ENCODE results near the gene CMSS1.

DNA sequence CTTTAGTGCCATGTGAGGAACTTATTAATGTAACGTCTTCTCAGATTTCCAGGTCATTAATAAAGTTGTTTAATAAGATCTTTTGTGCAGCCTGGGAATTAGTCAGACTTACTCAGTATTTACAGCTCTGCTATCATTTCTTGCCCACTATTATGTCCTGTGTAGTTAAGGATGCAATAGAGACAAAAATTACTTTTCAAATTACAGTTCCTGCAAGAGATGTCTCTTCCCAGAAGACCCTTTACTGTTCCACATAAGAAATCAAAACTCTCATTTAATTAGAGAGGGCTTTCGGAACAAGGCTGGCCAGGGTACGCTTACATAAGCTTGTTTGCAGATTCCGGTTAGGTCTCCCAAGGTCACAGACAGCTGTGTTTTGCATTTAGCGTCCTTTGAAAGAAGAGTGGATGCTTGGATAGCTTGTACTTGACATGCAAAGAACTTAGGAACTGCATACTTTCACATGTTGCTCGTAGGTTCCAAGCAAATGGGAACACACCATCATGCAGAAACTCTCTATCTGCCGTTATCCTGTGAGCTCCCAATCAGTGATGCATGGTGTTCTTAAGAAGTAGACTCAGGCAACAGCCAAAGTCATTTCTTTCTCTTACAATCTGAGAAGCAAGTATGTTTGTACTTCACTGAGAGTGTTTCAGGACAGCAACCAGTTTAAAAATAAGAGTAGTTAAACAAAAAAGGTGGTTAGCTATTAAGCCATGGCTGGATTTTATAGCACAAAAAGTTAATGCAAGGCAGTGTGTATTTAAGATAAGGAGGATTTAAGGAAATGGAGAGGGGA is 259.3 kb downstream of the CMSS1 start:
- TF ChIP-seq SCRT2 (tag by site-specific recombination; IDR thresholded peaks at IDR 0.05), result no peak
- TF ChIP-seq ZNF350 (tag by site-specific recombination; IDR thresholded peaks at IDR 0.05), result no peak
- TF ChIP-seq, protein P1, sequence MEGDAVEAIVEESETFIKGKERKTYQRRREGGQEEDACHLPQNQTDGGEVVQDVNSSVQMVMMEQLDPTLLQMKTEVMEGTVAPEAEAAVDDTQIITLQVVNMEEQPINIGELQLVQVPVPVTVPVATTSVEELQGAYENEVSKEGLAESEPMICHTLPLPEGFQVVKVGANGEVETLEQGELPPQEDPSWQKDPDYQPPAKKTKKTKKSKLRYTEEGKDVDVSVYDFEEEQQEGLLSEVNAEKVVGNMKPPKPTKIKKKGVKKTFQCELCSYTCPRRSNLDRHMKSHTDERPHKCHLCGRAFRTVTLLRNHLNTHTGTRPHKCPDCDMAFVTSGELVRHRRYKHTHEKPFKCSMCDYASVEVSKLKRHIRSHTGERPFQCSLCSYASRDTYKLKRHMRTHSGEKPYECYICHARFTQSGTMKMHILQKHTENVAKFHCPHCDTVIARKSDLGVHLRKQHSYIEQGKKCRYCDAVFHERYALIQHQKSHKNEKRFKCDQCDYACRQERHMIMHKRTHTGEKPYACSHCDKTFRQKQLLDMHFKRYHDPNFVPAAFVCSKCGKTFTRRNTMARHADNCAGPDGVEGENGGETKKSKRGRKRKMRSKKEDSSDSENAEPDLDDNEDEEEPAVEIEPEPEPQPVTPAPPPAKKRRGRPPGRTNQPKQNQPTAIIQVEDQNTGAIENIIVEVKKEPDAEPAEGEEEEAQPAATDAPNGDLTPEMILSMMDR (tag by site-specific recombination; IDR thresholded peaks at IDR 0.05), result no peak
- no peak for TF ChIP-seq ZNF629 (tag by site-specific recombination; IDR thresholded peaks at IDR 0.05)
- no peak for TF ChIP-seq ZNF837 (tag by site-specific recombination; IDR thresholded peaks at IDR 0.05)
- no peak for TF ChIP-seq ZBTB20 (tag by site-specific recombination; IDR thresholded peaks at IDR 0.05)
- TF ChIP-seq, protein P2, sequence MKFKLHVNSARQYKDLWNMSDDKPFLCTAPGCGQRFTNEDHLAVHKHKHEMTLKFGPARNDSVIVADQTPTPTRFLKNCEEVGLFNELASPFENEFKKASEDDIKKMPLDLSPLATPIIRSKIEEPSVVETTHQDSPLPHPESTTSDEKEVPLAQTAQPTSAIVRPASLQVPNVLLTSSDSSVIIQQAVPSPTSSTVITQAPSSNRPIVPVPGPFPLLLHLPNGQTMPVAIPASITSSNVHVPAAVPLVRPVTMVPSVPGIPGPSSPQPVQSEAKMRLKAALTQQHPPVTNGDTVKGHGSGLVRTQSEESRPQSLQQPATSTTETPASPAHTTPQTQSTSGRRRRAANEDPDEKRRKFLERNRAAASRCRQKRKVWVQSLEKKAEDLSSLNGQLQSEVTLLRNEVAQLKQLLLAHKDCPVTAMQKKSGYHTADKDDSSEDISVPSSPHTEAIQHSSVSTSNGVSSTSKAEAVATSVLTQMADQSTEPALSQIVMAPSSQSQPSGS (tag by site-specific recombination; IDR thresholded peaks at IDR 0.05; ENCODE audit: low read depth), result no peak
- no peak for TF ChIP-seq ZNF121 (tag by site-specific recombination; IDR thresholded peaks at IDR 0.05)
- TF ChIP-seq, protein P3, sequence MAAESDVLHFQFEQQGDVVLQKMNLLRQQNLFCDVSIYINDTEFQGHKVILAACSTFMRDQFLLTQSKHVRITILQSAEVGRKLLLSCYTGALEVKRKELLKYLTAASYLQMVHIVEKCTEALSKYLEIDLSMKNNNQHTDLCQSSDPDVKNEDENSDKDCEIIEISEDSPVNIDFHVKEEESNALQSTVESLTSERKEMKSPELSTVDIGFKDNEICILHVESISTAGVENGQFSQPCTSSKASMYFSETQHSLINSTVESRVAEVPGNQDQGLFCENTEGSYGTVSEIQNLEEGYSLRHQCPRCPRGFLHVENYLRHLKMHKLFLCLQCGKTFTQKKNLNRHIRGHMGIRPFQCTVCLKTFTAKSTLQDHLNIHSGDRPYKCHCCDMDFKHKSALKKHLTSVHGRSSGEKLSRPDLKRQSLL (tag by site-specific recombination; IDR thresholded peaks at IDR 0.05), result no peak
